HG03457 (cell line): ENCODE results near the gene AURKAIP1.

Source experiments
- ATAC-seq: cut with Tn5 transposase; IDR thresholded peaks from one replicate; pipeline ENCODE4 v1.9.1; 2021; ENCODE audit warnings: moderate number of reproducible peaks; ENCODE audit not compliant: unreplicated experiment

The AURKAIP1 gene

GRCh38 chr1:1361982-1362423 is 13.0 kb downstream of the AURKAIP1 start:
- no peak for ATAC-seq

- ATAC-seq: no peak
These were observed 13.6 kb downstream of the AURKAIP1 start for GRCh38 chr1:1361233-1361981.

- no peak for ATAC-seq
These were observed 14.4 kb downstream of the AURKAIP1 start for GRCh38 chr1:1360506-1361169.

GRCh38 chr1:1359664-1360468 is 15.1 kb downstream of the AURKAIP1 start:
- ATAC-seq: no peak

GRCh38 chr1:1359308-1359663 is 15.7 kb downstream of the AURKAIP1 start:
- no peak for ATAC-seq

GRCh38 chr1:1358433-1359271 is 16.4 kb downstream of the AURKAIP1 start, which contains the start of gene MXRA8:
Gene MXRA8, minus strand, starts transcription at chr1:1358555. Its CDS starts 51 bp downstream, at chr1:1358504.
- no peak for ATAC-seq

GRCh38 chr1:1357871-1358432 is 17.1 kb downstream of the AURKAIP1 start:
- ATAC-seq: no peak

GRCh38 chr1:1356796-1357401 is 18.1 kb downstream of the AURKAIP1 start:
- ATAC-seq: no peak

- no peak for ATAC-seq
These were observed 18.7 kb downstream of the AURKAIP1 start for GRCh38 chr1:1356166-1356795.

- ATAC-seq: no peak
These were observed 19.6 kb downstream of the AURKAIP1 start for GRCh38 chr1:1355416-1355815.

GRCh38 chr1:1354271-1355247 is 20.4 kb downstream of the AURKAIP1 start:
- ATAC-seq: no peak

- no peak for ATAC-seq
These were observed 21.4 kb downstream of the AURKAIP1 start for GRCh38 chr1:1353389-1354151.

- ATAC-seq: no peak
These were observed 22.1 kb downstream of the AURKAIP1 start for GRCh38 chr1:1352786-1353388.

GRCh38 chr1:1351511-1352427 is 23.2 kb downstream of the AURKAIP1 start:
- ATAC-seq: no peak

- no peak for ATAC-seq
These were observed 25.6 kb downstream of the AURKAIP1 start, which contains the start of gene DVL1 for GRCh38 chr1:1349256-1350012. Gene DVL1, minus strand, starts transcription at chr1:1349418. Its CDS starts 353 bp downstream, at chr1:1349065.
